Pancreas (tissue), 10 donors: ENCODE results near the gene SHC3. TPM values are rescaled to one million over a fixed set of nuclear protein-coding genes. Genes with fewer than 3 reads are reported as not detected.

Experiments used
- ATAC-seq, 4 donors: fragments of 200-7000 bp; cut with Tn5 transposase; one replicate each; pipeline versions ENCODE4 v1.8.0 to v1.9.1; 2020; ENCODE audit warnings: mild to moderate bottlenecking in 4 of 4, moderate library complexity in 4 of 4
- DNase-seq, 6 donors: peaks; one replicate each; pipeline ENCODE4 v3.0.0-alpha.2; 2020
- FAIRE-seq: peaks from 2 replicates; lab custom pipeline; 2012; peaks lifted over from hg19 to GRCh38; lab: Jason Lieb, UNC
- H3K27ac ChIP-seq, 4 donors: fragments of 200-600 bp; sonication (generic); 1 replicate in 3 of 4; 2 replicates in 1 of 4; pipeline versions ENCODE4 v1.5.0 to v1.8.0; 2020
- H3K27me3 ChIP-seq, 4 donors: fragments of 200-600 bp; one replicate each; pipeline ENCODE4 v1.8.0; 2021
- H3K36me3 ChIP-seq, 3 donors: fragments of 200-600 bp; sonication (generic) in 1 of 3; one replicate each; pipeline versions ENCODE4 v1.5.0 to v1.8.0; 2020 to 2021
- H3K4me1 ChIP-seq, 3 donors: fragments of 200-600 bp; one replicate each; pipeline ENCODE4 v1.8.0; 2021
- H3K4me3 ChIP-seq, 4 donors: fragments of 200-600 bp; sonication (generic) in 2 of 4; one replicate each; pipeline versions ENCODE4 v1.5.0 to v1.8.0; 2020 to 2021
- H3K9me3 ChIP-seq, 4 donors: fragments of 200-600 bp; one replicate each; pipeline ENCODE4 v1.8.0; 2021
- WGBS, 2 donors: extraction: QIAGEN DNeasy Blood & Tissue Kit; methylation state at CpG; one replicate each; pipeline ENCODE4 v1.1.7; 2013; 5-methylcytosine and 5-hydroxymethylcytosine counted together
- intact Hi-C, 3 donors: fragments of 100-400 bp; cut with DNase I; formaldehyde crosslinking; loops; one replicate each; pipeline versions ENCODE4 v1.11.1 to v1.14.2; 2022
- polyA plus RNA-seq, 2 donors: library from polyadenylated mRNA; stranded (reverse); fragments of 200-250 nt; gene quantifications; one replicate each; pipeline ENCODE4 v1.2.3, GENCODE V29; 2013
- total RNA-seq, 6 donors: library from RNA; stranded (reverse); fragmentation: NEBNext Ultra II Directional in 4 of 6; extraction: Animal tissue kit (Norgen Biotek cat#: 25700) in 4 of 6; gene quantifications; one replicate each; pipeline versions ENCODE4 v1.2.1 to v1.2.4, GENCODE V29; 2021 to 2023
- TF ChIP-seq, protein P1 (sequence below), 4 donors: fragments of 200-600 bp; sonication (generic) in 3 of 4; IDR thresholded peaks; one replicate each; pipeline versions ENCODE4 v1.5.0 to v1.8.0; 2021; ENCODE audit warnings: antibody characterized with exemption in 4 of 4
- donor health status: healthy with polysubstance abuse.
- donor health status: DM: no; HTN: no; CAD: no; lungs with moderate emphysema.
- donor health status: DM: no; HTN: no; CAD: no.
- donor health status: control.
- donor health status: control.
- donor health status: Bipolar disorder and iron deficiency.
- donor health status: DM: yes; HTN: yes; CAD: no.
- donor health status: DM: no; HTN: no; CAD: no.
- donor health status: DM: no; HTN: no; CAD: no.
- donor health status: DM: yes; HTN: yes; CAD: no.

SHC3 gene
- total and polyA plus RNA-seq, 8 donors: 0.19 to 6.3 (median 1.8) TPM

GRCh38 chr9:89020754-89021153 is 157.9 kb downstream of the SHC3 start:
- H3K4me1 ChIP-seq: no peaks in the 10 kb centered on the region
- DNase-seq (no peak), ATAC-seq (no peak), FAIRE-seq (no peak)
- no peak overlapping the region for H3K27ac ChIP-seq
- 96 to 100% methylated on average over 4 of the region's 4 CpGs for WGBS, 2 donors
- H3K27me3 ChIP-seq: no peaks in the 10 kb centered on the region
- intact Hi-C loops: no loop called here
- no peaks in the 10 kb centered on the region for H3K36me3 ChIP-seq
- no peak overlapping the region for H3K4me3 ChIP-seq
- TF ChIP-seq, protein P1, sequence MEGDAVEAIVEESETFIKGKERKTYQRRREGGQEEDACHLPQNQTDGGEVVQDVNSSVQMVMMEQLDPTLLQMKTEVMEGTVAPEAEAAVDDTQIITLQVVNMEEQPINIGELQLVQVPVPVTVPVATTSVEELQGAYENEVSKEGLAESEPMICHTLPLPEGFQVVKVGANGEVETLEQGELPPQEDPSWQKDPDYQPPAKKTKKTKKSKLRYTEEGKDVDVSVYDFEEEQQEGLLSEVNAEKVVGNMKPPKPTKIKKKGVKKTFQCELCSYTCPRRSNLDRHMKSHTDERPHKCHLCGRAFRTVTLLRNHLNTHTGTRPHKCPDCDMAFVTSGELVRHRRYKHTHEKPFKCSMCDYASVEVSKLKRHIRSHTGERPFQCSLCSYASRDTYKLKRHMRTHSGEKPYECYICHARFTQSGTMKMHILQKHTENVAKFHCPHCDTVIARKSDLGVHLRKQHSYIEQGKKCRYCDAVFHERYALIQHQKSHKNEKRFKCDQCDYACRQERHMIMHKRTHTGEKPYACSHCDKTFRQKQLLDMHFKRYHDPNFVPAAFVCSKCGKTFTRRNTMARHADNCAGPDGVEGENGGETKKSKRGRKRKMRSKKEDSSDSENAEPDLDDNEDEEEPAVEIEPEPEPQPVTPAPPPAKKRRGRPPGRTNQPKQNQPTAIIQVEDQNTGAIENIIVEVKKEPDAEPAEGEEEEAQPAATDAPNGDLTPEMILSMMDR (IDR thresholded peaks at IDR 0.05): no peak
- H3K9me3 ChIP-seq: no peaks in the 10 kb centered on the region

- Histone ChIP-seq H3K4me3 (no peak overlapping the region), H3K27ac (no peak overlapping the region), H3K27me3 (no peaks in the 10 kb centered on the region), H3K9me3 (no peaks in the 10 kb centered on the region), H3K4me1 (no peaks in the 10 kb centered on the region), H3K36me3 (no peaks in the 10 kb centered on the region)
- intact Hi-C loops: no loop called here
- TF ChIP-seq, protein P1 (IDR thresholded peaks at IDR 0.05): no peak
- ATAC-seq: no peak
- 91 to 94% methylated on average over 2 of the region's 2 CpGs for WGBS, 2 donors
- no peak for DNase-seq
- FAIRE-seq: no peak
These were observed 163.3 kb downstream of the SHC3 start for GRCh38 chr9:89015336-89015735.

DNA sequence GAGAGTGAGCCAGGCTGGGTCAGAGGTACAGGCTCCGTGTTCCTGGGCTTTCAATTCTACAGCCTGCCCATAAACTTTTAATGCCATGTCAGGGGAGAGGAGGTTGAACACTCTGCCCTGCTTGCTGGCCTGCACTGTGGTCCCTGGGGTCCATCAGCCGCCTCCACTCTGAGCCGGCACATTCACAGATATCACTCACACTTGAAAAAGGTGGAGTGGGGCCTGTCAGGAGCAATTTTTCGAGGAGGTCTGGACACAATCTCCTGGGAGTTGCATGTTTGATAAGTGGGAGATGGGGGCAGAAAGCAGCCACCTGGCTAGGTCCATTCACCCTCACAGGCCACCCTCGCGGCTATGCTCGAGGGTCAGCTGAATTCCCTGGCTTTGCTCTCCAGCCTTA is 164.5 kb downstream of the SHC3 start:
- DNase-seq: no peak
- ATAC-seq: no peak
- H3K36me3 ChIP-seq: no peaks in the 10 kb centered on the region
- H3K4me3 ChIP-seq: no peak overlapping the region
- FAIRE-seq: no peak
- H3K27ac ChIP-seq: no peak overlapping the region
- no peaks in the 10 kb centered on the region for H3K4me1 ChIP-seq
- no peaks in the 10 kb centered on the region for H3K27me3 ChIP-seq
- 87 to 90% methylated on average over 7 of the region's 7 CpGs for WGBS, 2 donors
- H3K9me3 ChIP-seq: no peaks in the 10 kb centered on the region
- TF ChIP-seq, protein P1 (IDR thresholded peaks at IDR 0.05): no peak
- intact Hi-C loops: no loop called here

DNA sequence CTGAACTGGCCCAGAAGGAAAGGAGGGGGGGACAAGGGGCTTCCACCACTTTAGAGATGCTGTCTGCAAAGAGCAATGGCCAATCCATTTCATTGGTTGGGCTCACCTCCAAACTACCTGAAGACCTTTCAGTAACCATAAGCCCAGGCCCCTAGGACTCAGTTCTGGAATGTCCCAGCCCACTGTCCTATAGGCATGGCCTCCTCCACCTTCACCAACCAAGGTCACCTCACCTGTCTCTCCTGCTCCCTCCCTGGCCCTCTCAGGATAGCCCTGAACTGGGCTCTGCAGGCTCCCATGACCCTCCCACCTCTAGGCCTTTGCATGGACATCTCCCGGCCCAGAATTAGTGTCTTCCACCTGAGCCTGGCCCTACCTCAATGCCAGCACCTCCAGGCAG is 165.0 kb downstream of the SHC3 start:
- 82 to 100% methylated on average over 1 of the region's 1 CpG for WGBS, 2 donors
- Histone ChIP-seq H3K27me3 (no peaks in the 10 kb centered on the region), H3K4me3 (no peak overlapping the region), H3K36me3 (no peaks in the 10 kb centered on the region), H3K27ac (no peak overlapping the region), H3K4me1 (no peaks in the 10 kb centered on the region), H3K9me3 (no peaks in the 10 kb centered on the region)
- ATAC-seq (no peak), FAIRE-seq (no peak), DNase-seq (no peak)
- intact Hi-C loops: no loop called here
- TF ChIP-seq, protein P1 (IDR thresholded peaks at IDR 0.05): no peak

- TF ChIP-seq, protein P1 (IDR thresholded peaks at IDR 0.05): no peak
- Histone ChIP-seq H3K4me3 (no peak overlapping the region), H3K27me3 (no peaks in the 10 kb centered on the region), H3K9me3 (no peaks in the 10 kb centered on the region), H3K4me1 (no peaks in the 10 kb centered on the region), H3K36me3 (no peaks in the 10 kb centered on the region), H3K27ac (no peak overlapping the region)
- ATAC-seq (no peak), DNase-seq (no peak), FAIRE-seq (no peak)
- intact Hi-C loops: no loop called here
- 85 to 87% methylated on average over 13 of the region's 13 CpGs for WGBS, 2 donors
These were observed 166.2 kb downstream of the SHC3 start for GRCh38 chr9:89012294-89013042.
